WTC11 (cell line): ENCODE results near the gene MECP2. TPM values are rescaled to one million over a fixed set of nuclear protein-coding genes. Genes with fewer than 3 reads are reported as not detected.

Source experiments
- ATAC-seq: fragments of 200-7000 bp; cut with Tn5 transposase; 2 replicates; pipeline ENCODE4 v1.10.0; 2021; ENCODE audit warnings: mild to moderate bottlenecking, moderate library complexity
- CTCF ChIA-PET: fragments of 300-600 bp; sonication (Branson Sonifier 250); formaldehyde crosslinking; loops from one replicate; lab custom pipeline; 2021; ENCODE audit warnings: antibody characterized with exemption; lab: Charles Lee
- POLR2A ChIA-PET: fragments of 350-600 bp; sonication (Branson Sonifier 250); formaldehyde crosslinking; loops from one replicate; lab custom pipeline; 2021; ENCODE audit warnings: antibody characterized with exemption; lab: Charles Lee
- DNase-seq: peaks from one replicate; pipeline ENCODE4 v3.0.0; 2021; ENCODE audit warnings: low spot score
- H3K27ac Mint-ChIP-seq: 2 replicates; pipeline ENCODE4 v1.8.0; 2021; ENCODE audit warnings: mixed read lengths
- H3K27me3 Mint-ChIP-seq: 2 replicates; pipeline ENCODE4 v1.8.0; 2021; ENCODE audit warnings: low read depth, mild to moderate bottlenecking, moderate library complexity, mixed read lengths
- H3K36me3 Mint-ChIP-seq: 2 replicates; pipeline ENCODE4 v1.8.0; 2021; ENCODE audit warnings: mixed read lengths
- H3K4me1 Mint-ChIP-seq: 2 replicates; pipeline ENCODE4 v1.8.0; 2022; ENCODE audit warnings: mixed read lengths
- H3K4me3 Mint-ChIP-seq: 2 replicates; pipeline ENCODE4 v1.8.0; 2021; ENCODE audit warnings: mild to moderate bottlenecking, moderate library complexity, mixed read lengths
- H3K9me3 Mint-ChIP-seq: 2 replicates; pipeline ENCODE4 v1.8.0; 2021; ENCODE audit warnings: mixed read lengths
- AFF4 ChIP-seq: sonication (generic); formaldehyde crosslinking; IDR thresholded peaks from 2 replicates; pipeline ENCODE4 v1.8.1; 2023; ENCODE audit warnings: mild to moderate bottlenecking, missing genetic modification reagents, borderline replicate concordance
- AR ChIP-seq: fragments of 250-450 bp; sonication (Bioruptor Pico); IDR thresholded peaks from 2 replicates; pipeline ENCODE4 v1.9.0; 2021; ENCODE audit warnings: mild to moderate bottlenecking
- ATF1 ChIP-seq: sonication (generic); formaldehyde crosslinking; IDR thresholded peaks from 2 replicates; pipeline ENCODE4 v1.8.1; 2023; ENCODE audit warnings: mild to moderate bottlenecking, moderate library complexity, missing genetic modification reagents
- CDX4 ChIP-seq: fragments of 250-450 bp; sonication (Bioruptor Pico); IDR thresholded peaks from 2 replicates; pipeline ENCODE4 v1.9.0; 2021; ENCODE audit warnings: moderate library complexity, mild to moderate bottlenecking, inconsistent platforms, borderline replicate concordance
- E2F1 ChIP-seq: sonication (generic); formaldehyde crosslinking; IDR thresholded peaks from 2 replicates; pipeline ENCODE4 v1.8.0; 2022; ENCODE audit warnings: mild to moderate bottlenecking, missing genetic modification reagents
- ELF4 ChIP-seq: sonication (generic); formaldehyde crosslinking; IDR thresholded peaks from 2 replicates; pipeline ENCODE4 v1.8.1; 2022; ENCODE audit warnings: low read depth, mild to moderate bottlenecking, moderate library complexity, missing genetic modification reagents
- ESRRA ChIP-seq: sonication (generic); formaldehyde crosslinking; IDR thresholded peaks from 2 replicates; pipeline ENCODE4 v1.8.1; 2022; ENCODE audit warnings: mild to moderate bottlenecking, missing genetic modification reagents, borderline replicate concordance
- FOXK1 ChIP-seq: sonication (generic); formaldehyde crosslinking; IDR thresholded peaks from 2 replicates; pipeline ENCODE4 v1.8.0; 2022; ENCODE audit warnings: mild to moderate bottlenecking, moderate library complexity, missing genetic modification reagents
- IRF1 ChIP-seq: sonication (generic); formaldehyde crosslinking; IDR thresholded peaks from 2 replicates; pipeline ENCODE4 v1.8.0; 2023; ENCODE audit warnings: missing genetic modification reagents
- JAZF1 ChIP-seq: fragments of 250-450 bp; sonication (Bioruptor Pico); IDR thresholded peaks from 2 replicates; pipeline ENCODE4 v1.9.0; 2021; ENCODE audit warnings: moderate library complexity, mild to moderate bottlenecking, inconsistent platforms
- JUN ChIP-seq: sonication (generic); formaldehyde crosslinking; IDR thresholded peaks from 2 replicates; pipeline ENCODE4 v1.8.0; 2023; ENCODE audit warnings: mild to moderate bottlenecking, missing genetic modification reagents
- KAT7 ChIP-seq: sonication (generic); formaldehyde crosslinking; IDR thresholded peaks from 2 replicates; pipeline ENCODE4 v1.8.1; 2023; ENCODE audit warnings: missing genetic modification reagents, mild to moderate bottlenecking, borderline replicate concordance
- MLX ChIP-seq: sonication (generic); formaldehyde crosslinking; IDR thresholded peaks from 2 replicates; pipeline ENCODE4 v1.8.1; 2023; ENCODE audit warnings: mild to moderate bottlenecking, missing genetic modification reagents, moderate library complexity
- MYBL2 ChIP-seq: sonication (generic); formaldehyde crosslinking; IDR thresholded peaks from 2 replicates; pipeline ENCODE4 v1.8.1; 2023; ENCODE audit warnings: mild to moderate bottlenecking, moderate library complexity, missing genetic modification reagents
- NFYB ChIP-seq: sonication (generic); formaldehyde crosslinking; conservative IDR thresholded peaks from 2 replicates; pipeline ENCODE4 v1.8.0; 2022; ENCODE audit warnings: low read depth, missing genetic modification reagents
- NR3C1 ChIP-seq: sonication (generic); formaldehyde crosslinking; conservative IDR thresholded peaks from 2 replicates; pipeline ENCODE4 v1.8.1; 2023; ENCODE audit warnings: low read depth, mild to moderate bottlenecking, missing genetic modification reagents
- RELA ChIP-seq: sonication (generic); formaldehyde crosslinking; IDR thresholded peaks from 2 replicates; pipeline ENCODE4 v1.8.1; 2022; ENCODE audit warnings: missing genetic modification reagents, mild to moderate bottlenecking, borderline replicate concordance
- SP1 ChIP-seq: sonication (generic); formaldehyde crosslinking; conservative IDR thresholded peaks from 2 replicates; pipeline ENCODE4 v1.8.1; 2022; ENCODE audit warnings: missing genetic modification reagents
- USF1 ChIP-seq: sonication (generic); formaldehyde crosslinking; IDR thresholded peaks from 2 replicates; pipeline ENCODE4 v1.8.0; 2022; ENCODE audit warnings: mild to moderate bottlenecking, missing genetic modification reagents
- ZBTB21 ChIP-seq: sonication (generic); formaldehyde crosslinking; IDR thresholded peaks from 2 replicates; pipeline ENCODE4 v1.8.1; 2023; ENCODE audit warnings: mild to moderate bottlenecking, missing genetic modification reagents, borderline replicate concordance
- ZNF121 ChIP-seq: sonication (generic); formaldehyde crosslinking; IDR thresholded peaks from 2 replicates; pipeline ENCODE4 v1.8.0; 2023; ENCODE audit warnings: missing genetic modification reagents
- ZNF138 ChIP-seq: sonication (generic); formaldehyde crosslinking; conservative IDR thresholded peaks from 2 replicates; pipeline ENCODE4 v1.8.1; 2022; ENCODE audit warnings: mild to moderate bottlenecking, moderate library complexity, missing genetic modification reagents
- ZNF263 ChIP-seq: sonication (generic); formaldehyde crosslinking; IDR thresholded peaks from 2 replicates; pipeline ENCODE4 v1.8.1; 2022; ENCODE audit warnings: low read depth, mild to moderate bottlenecking, moderate library complexity, missing genetic modification reagents
- ZNF396 ChIP-seq: fragments of 250-450 bp; sonication (Bioruptor Pico); IDR thresholded peaks from 2 replicates; pipeline ENCODE4 v1.8.0; 2021; ENCODE audit warnings: mild to moderate bottlenecking, moderate library complexity, borderline replicate concordance
- total RNA-seq: library from RNA; stranded (reverse); gene quantifications from 3 replicates; pipeline ENCODE4 v1.2.3, GENCODE V29; 2021

MECP2 gene
- total RNA-seq, 1 experiment from 2014 or later: 28.7 TPM

GRCh38 chrX:154059729-154060245 is 37.7 kb downstream of the MECP2 start:
- no peak for TF ChIP-seq AFF4 (CRISPR knock-in tag)
- no peak for TF ChIP-seq ZBTB21
- no peak for TF ChIP-seq JUN (CRISPR knock-in tag)
- TF ChIP-seq JAZF1 (CRISPR knock-in tag): no peak
- TF ChIP-seq KAT7 (CRISPR knock-in tag): no peak
- no peak for TF ChIP-seq ATF1 (CRISPR knock-in tag)
- TF ChIP-seq ZNF263: no peak
- no peak for TF ChIP-seq NR3C1 (CRISPR knock-in tag)
- no peak for TF ChIP-seq ZNF138
- TF ChIP-seq FOXK1: no peak
- no peak for TF ChIP-seq ZNF396 (CRISPR knock-in tag)
- no peak for TF ChIP-seq IRF1 (CRISPR knock-in tag)
- no peak for TF ChIP-seq USF1 (CRISPR knock-in tag)
- ChIA-PET POLR2A (no interaction called here), CTCF (interaction anchor here (1.4 kb wide), 1 partner anchor 46 kb away, joined by 4 read pairs; no protein-coding TSS in a partner anchor)
- DNase-seq (no peak), ATAC-seq (no peak)
- Mint-ChIP-seq H3K36me3 (peaks cover 6% of the 10 kb centered on the region), H3K9me3 (no peaks in the 10 kb centered on the region), H3K27ac (peak overlapping the region; percentile 68), H3K27me3 (no peaks in the 10 kb centered on the region; the same call in 1 of the 2 replicates), H3K4me1 (peaks cover 25% of the 10 kb centered on the region), H3K4me3 (no peak overlapping the region)

GRCh38 chrX:154059231-154059630 is 38.3 kb downstream of the MECP2 start:
- no peak overlapping the region for H3K4me3 Mint-ChIP-seq
- no peaks in the 10 kb centered on the region; the same call in 1 of the 2 replicates for H3K27me3 Mint-ChIP-seq
- ATAC-seq (no peak), DNase-seq (no peak)
- ChIA-PET CTCF (no interaction called here), POLR2A (no interaction called here)
- peaks cover 6% of the 10 kb centered on the region for H3K36me3 Mint-ChIP-seq
- peaks cover 21% of the 10 kb centered on the region for H3K4me1 Mint-ChIP-seq
- peak overlapping the region; percentile 41 for H3K27ac Mint-ChIP-seq
- H3K9me3 Mint-ChIP-seq: no peaks in the 10 kb centered on the region
- TF ChIP-seq MLX (CRISPR knock-in tag) (no peak), E2F1 (CRISPR knock-in tag) (no peak), AR (no peak), IRF1 (CRISPR knock-in tag) (no peak), NFYB (CRISPR knock-in tag) (no peak), CDX4 (CRISPR knock-in tag) (no peak), SP1 (no peak), ELF4 (CRISPR knock-in tag) (no peak), MYBL2 (no peak), ZNF121 (CRISPR knock-in tag) (no peak), ESRRA (CRISPR knock-in tag) (no peak), RELA (CRISPR knock-in tag) (no peak)
